ENCODE measurements around the gene CYP27B1. TPM values are rescaled to one million over a fixed set of nuclear protein-coding genes. Genes with fewer than 3 reads are reported as not detected.

The CYP27B1 gene
- polyA plus RNA-seq, 1 experiment: 0.29 TPM

- H3K27ac ChIP-seq (ENCODE audit: low read depth, low read length): no peak overlapping the region
- no peak overlapping the region for H3K4me3 ChIP-seq (ENCODE audit: low read depth, low read length)
- no peak for TF ChIP-seq CTCF (IDR thresholded peaks at IDR 0.05; ENCODE audit: low read depth, low read length)
- H3K9me3 ChIP-seq (ENCODE audit: control insufficient read depth, insufficient read depth, low read length): no peaks in the 10 kb centered on the region; the same call in 1 of the 2 replicates
- ChIA-PET POLR2A (interaction anchor here (0.5 kb wide), 1 partner anchor 37 kb away, joined by 3 read pairs; the partner anchor contains the start of gene TSPAN31), CTCF (interaction anchor here (0.9 to 1.0 kb wide), 4 partner anchors 22 to 129 kb away, joined by 3 to 4 read pairs (median 3); no protein-coding TSS in a partner anchor)
- DNase-seq (ENCODE audit: low read depth, low spot score): no peak
- no peaks in the 10 kb centered on the region for H3K27me3 ChIP-seq (ENCODE audit: control insufficient read depth, insufficient read depth, low read length)
These were observed 14.9 kb upstream of the CYP27B1 start for GRCh38 chr12:57781801-57782200.

- TF ChIP-seq CTCF (IDR thresholded peaks at IDR 0.05; ENCODE audit: low read depth, low read length): no peak
- Histone ChIP-seq H3K27me3 (ENCODE audit: control insufficient read depth, insufficient read depth, low read length) (no peaks in the 10 kb centered on the region), H3K27ac (ENCODE audit: low read depth, low read length) (no peak overlapping the region), H3K4me3 (ENCODE audit: low read depth, low read length) (no peak overlapping the region), H3K9me3 (ENCODE audit: control insufficient read depth, insufficient read depth, low read length) (no peaks in the 10 kb centered on the region; the same call in 1 of the 2 replicates)
- ChIA-PET CTCF (interaction anchor here (0.5 to 1.0 kb wide), 6 partner anchors 22 to 1077 kb away, joined by 3 to 5 read pairs (median 3); no protein-coding TSS in a partner anchor), POLR2A (interaction anchor here (0.5 kb wide), 1 partner anchor 36 kb away, joined by 3 read pairs; the partner anchor contains the start of gene TSPAN31)
- DNase-seq (ENCODE audit: low read depth, low spot score): no peak
These were observed 14.4 kb upstream of the CYP27B1 start for GRCh38 chr12:57781244-57781643.

GRCh38 chr12:57780284-57780897 is 13.5 kb upstream of the CYP27B1 start:
- no peak for TF ChIP-seq CTCF (IDR thresholded peaks at IDR 0.05; ENCODE audit: low read depth, low read length)
- Histone ChIP-seq H3K9me3 (ENCODE audit: control insufficient read depth, insufficient read depth, low read length) (no peaks in the 10 kb centered on the region; the same call in 1 of the 2 replicates), H3K27me3 (ENCODE audit: control insufficient read depth, insufficient read depth, low read length) (no peaks in the 10 kb centered on the region), H3K27ac (ENCODE audit: low read depth, low read length) (no peak overlapping the region), H3K4me3 (ENCODE audit: low read depth, low read length) (no peak overlapping the region)
- CTCF ChIA-PET: interaction anchor here (0.7 to 1.6 kb wide), 4 partner anchors 22 to 125 kb away, joined by 3 to 6 read pairs (median 4); no protein-coding TSS in a partner anchor
- POLR2A ChIA-PET: no interaction called here
- no peak for DNase-seq (ENCODE audit: low read depth, low spot score)

- Histone ChIP-seq H3K27ac (ENCODE audit: low read depth, low read length) (peak overlapping the region; percentile 31), H3K27me3 (ENCODE audit: control insufficient read depth, insufficient read depth, low read length) (no peaks in the 10 kb centered on the region), H3K4me3 (ENCODE audit: low read depth, low read length) (no peak overlapping the region), H3K9me3 (ENCODE audit: control insufficient read depth, insufficient read depth, low read length) (no peaks in the 10 kb centered on the region; the same call in 1 of the 2 replicates)
- DNase-seq (ENCODE audit: low read depth, low spot score): no peak
- ChIA-PET CTCF (interaction anchor here (0.6 to 1.6 kb wide), 4 partner anchors 23 to 176 kb away, joined by 3 to 6 read pairs (median 4); no protein-coding TSS in a partner anchor), POLR2A (interaction anchor here (0.5 kb wide), 1 partner anchor 66 kb away, joined by 3 read pairs; no protein-coding TSS in a partner anchor)
- TF ChIP-seq CTCF (IDR thresholded peaks at IDR 0.05; ENCODE audit: low read depth, low read length): no peak
These were observed 12.9 kb upstream of the CYP27B1 start for GRCh38 chr12:57779736-57780135.

GRCh38 chr12:57777911-57778310 is 11.0 kb upstream of the CYP27B1 start:
- DNase-seq (ENCODE audit: low read depth, low spot score): no peak
- Histone ChIP-seq H3K9me3 (ENCODE audit: control insufficient read depth, insufficient read depth, low read length) (no peaks in the 10 kb centered on the region; the same call in 1 of the 2 replicates), H3K27me3 (ENCODE audit: control insufficient read depth, insufficient read depth, low read length) (no peaks in the 10 kb centered on the region), H3K27ac (ENCODE audit: low read depth, low read length) (no peak overlapping the region), H3K4me3 (ENCODE audit: low read depth, low read length) (no peak overlapping the region)
- ChIA-PET POLR2A (no interaction called here), CTCF (interaction anchor here (0.9 kb wide), 1 partner anchor 25 kb away, joined by 6 read pairs; no protein-coding TSS in a partner anchor)
- no peak for TF ChIP-seq CTCF (IDR thresholded peaks at IDR 0.05; ENCODE audit: low read depth, low read length)

Measured in AG04450 (cell line).